ENCODE data around the gene BABAM2.
A peak's percentile ranks its signal among the peaks of the same experiment; 100 is the strongest.
"Not testable (repeated sequence)": the region's sequence is repeated elsewhere in the genome, so short reads cannot be mapped to it uniquely, and the experiment has no call there.

BABAM2 gene

DNA sequence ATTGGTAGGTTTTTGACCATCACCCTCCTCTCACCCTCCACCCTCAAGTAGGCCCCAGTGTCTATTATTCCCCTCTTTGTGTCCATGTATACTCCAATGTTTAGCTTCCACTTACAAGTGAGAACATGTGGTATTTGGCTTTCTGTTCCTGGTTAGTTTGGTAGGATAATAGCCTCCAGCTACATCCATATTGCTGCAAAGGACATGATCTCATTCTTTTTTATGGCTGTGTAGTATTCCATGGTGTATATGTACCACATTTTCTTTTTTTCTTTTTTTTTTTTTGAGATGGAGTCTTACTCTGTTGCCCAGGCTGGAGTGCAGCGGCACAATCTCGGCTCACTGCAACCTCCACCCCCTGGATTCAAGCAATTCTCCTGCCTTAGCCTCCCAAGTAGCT lies 88.2 kb downstream of the BABAM2 start:
- DNase-seq (ENCODE audit: low spot score), result not testable (repeated sequence)

DNA sequence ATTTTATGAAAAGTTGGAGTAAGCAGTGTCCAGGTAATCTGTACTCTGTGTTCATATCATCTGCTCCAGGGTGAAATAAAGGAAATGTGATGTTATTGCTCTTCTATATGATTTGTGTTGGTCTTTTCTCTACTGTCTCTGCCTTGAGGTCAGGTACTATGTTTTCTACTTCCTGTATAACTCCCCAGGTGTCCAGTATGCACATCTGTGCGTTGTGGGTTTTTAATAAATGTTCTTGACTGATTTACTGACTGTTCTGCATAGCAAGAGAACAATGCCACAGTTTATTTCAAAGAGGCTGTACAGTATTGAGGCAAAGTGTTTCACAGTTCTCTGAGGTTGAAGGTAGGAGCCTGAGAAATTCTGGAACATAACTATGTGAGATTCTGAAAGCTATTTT lies 89.7 kb downstream of the BABAM2 start:
- DNase-seq (ENCODE audit: low spot score), result no peak

DNA sequence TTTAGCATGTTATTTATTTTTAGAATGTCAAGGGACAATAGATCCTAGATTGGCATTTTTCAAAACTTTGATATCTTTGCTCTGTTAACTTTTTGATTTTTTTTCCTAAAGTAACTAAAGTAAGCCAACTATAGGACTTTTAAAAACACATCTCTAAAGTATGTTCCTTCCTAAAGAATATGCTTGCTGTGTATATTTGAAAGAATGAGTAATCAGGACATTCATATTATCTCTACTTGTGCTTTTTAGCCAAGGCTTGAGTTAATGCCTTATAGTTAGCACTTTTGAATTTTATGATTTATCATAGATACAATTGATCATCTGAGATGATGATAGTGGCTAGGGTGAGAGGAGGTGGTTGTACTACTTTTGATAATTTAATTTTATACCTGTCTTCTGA lies 93.6 kb downstream of the BABAM2 start:
- DNase-seq (ENCODE audit: low spot score), result no peak

DNA sequence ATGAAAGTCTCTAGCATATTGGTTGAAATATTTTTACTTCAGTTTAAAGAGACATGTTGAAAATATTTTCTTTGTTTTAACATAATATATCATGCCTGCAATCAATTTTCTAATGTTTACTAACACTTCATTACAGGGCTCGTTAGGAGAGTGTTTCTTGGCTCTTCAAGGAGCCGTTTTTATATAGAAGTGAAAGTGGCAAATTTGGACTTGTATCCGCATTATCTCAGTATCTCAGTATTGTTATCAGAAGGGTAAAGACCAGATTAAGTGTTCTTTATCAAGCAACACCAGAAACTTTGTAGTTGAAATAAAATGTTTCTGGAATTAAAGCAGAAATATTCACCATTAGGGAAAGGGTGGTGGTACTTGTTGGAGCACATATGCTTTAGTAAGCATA lies 97.8 kb downstream of the BABAM2 start:
- no peak for DNase-seq (ENCODE audit: low spot score)

DNA sequence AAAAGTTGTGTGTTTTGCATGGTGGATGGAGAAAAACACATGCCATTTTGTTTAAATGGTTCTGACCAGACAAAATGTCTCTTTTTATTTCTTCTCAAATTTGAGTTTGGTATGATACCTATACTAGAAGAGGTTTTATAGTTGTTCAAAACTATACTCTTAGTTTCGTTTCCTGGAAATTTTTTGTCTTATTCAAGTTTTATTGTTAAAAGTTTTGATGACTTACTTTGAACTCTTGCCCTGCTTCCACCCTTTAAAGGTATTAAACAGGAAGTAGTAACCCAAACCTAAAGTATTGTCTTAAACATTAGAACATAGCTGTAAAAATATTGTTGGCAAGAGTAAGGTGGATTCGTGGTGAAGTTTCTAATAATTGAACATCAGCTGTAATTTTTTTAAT lies 98.2 kb downstream of the BABAM2 start:
- no peak for DNase-seq (ENCODE audit: low spot score)

DNA sequence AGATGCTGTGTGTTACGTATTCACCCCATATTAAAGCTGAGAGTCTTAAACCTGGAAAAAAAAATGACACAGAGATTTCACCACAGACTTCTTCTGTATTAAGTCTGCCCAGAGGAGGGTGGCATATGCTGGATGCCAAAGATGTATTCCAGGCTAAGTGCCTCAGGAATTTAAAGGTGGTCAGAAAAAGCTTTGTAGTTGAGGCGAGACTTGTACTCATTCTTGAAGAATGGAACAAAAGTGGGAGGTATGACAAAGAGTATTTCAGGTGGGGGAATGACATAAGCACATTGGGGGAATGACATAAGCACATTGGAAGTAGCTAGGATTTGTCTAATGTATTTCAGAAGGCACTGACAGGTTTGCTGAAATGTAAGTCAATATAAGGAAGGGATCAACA lies 98.6 kb downstream of the BABAM2 start:
- no peak for DNase-seq (ENCODE audit: low spot score)

DNA sequence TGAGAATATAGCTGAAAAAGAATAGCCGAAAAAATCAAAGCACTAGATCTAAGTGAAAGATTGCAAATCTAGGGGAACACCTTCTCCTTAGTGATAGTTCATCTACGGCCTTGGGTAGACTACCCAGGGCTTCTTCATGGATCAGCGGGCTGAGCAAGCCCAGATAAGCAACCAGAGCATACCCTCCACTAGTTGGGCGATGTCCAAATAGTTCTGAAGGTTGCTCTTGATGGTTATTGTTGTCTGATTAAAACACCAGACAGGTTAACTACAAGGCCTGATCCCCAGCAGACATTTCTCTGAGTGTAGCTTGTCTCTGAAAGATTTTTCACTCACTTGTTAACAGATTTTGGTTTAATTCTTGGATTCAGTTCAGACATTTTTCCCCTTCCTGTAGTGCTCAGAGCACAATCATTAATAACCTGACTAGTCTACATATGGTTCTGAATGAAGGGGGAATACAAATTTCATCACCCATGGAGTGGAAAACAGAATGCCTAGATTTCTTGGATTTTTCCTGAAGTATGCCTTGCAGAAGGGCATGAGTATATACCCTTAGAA lies 99.6 kb downstream of the BABAM2 start:
- no peak for DNase-seq (ENCODE audit: low spot score)

DNA sequence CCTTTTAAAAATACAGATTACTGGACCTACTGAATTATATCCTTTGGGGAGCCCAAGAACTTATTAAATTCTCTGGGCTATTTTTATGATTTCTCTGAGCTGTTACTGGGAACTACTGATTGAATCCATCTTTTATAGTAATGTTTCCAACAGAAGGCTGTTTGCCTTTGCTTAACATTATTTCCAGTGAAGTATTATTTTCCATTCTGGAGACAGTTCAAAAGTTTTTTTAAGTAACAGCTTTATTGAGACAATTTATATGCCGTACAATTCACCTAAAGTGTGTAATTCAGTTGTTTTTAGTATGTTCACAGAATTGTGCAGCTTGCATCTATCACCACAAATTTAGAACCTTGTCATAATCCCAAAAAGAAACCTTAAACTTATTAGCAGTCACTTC lies 100.6 kb downstream of the BABAM2 start:
- DNase-seq (ENCODE audit: low spot score), result no peak

DNA sequence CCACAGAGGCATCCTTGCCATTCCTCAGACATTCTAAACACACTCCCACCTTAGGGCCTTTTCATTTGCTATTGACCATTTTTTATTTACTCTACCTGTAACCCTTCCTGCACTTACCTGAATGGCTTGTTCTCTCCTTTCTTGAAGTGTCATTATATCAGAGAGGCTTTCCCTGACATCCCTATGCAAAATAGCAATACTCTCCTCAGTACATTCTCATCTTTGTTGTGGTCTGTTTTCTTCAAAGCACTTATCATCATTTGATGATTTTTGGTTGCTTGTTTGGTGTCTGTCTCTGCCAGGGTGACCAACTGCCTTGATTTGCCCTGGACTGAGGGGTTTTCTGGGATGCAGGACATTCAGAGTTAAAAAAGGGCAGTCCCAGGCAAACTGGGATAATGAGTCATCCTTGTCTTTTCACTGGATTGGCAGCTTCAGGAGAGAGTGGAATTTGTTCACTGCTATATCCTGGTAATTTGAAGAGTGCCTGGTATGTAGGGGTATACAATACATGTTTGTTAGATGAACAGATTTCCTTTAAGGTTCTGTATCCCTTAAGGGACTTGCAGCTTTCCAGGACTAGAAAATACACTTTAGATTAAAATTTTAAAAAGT lies 102.4 kb downstream of the BABAM2 start:
- no peak for DNase-seq (ENCODE audit: low spot score)

DNA sequence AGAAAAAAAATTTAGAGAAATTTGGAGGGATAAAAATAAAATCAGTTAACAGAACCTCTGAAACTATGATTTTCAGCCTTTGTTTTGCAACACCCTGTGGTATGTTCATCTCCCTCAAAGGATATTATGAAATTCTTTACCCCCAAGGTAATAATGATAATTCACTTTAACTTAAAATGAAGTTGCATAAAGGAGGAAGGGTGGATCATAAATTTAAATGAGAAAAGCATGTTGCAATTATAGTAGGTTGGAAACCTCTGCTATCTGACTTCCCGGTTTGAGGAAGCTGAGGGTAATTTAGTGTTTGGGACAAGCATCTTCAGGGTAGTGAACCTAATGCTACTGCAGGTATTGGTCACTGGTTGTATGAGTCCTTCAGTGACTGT lies 102.9 kb downstream of the BABAM2 start:
- no peak for DNase-seq (ENCODE audit: low spot score)

DNA sequence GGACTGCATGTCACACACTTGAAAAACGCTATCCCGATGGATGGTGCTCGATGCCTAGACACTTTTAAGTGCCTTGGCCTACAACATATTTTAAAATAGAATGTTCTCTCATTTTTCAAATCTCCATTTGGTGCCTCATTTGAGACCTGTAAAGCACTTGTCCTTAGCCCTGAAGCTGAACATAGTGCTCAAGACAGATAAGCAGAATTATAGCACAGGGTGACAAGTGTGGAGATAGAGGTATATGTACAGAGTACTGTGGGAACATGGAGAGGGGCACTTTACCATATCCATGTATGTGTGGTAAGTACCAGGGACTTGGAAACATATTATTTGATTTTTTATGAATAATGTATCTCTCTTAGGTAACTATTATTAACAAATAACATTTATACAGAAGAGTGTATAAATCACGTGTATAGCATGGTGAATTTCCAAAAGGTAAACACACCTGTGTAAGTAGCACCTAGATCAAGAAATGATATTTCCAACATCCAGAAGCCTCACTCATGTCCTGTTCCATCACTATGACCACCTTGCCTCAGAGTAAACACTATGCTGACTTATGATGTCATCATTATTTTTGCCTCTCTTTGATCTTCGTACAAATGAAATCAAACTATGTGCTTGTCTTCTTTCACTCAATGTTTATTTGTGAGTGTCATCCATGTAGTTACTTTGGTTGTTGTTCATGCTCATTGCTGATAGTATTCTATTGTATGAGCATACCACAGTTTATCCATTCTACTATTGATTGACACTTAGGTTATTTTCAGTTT lies 103.6 kb downstream of the BABAM2 start:
- DNase-seq (ENCODE audit: low spot score), result no peak

DNA sequence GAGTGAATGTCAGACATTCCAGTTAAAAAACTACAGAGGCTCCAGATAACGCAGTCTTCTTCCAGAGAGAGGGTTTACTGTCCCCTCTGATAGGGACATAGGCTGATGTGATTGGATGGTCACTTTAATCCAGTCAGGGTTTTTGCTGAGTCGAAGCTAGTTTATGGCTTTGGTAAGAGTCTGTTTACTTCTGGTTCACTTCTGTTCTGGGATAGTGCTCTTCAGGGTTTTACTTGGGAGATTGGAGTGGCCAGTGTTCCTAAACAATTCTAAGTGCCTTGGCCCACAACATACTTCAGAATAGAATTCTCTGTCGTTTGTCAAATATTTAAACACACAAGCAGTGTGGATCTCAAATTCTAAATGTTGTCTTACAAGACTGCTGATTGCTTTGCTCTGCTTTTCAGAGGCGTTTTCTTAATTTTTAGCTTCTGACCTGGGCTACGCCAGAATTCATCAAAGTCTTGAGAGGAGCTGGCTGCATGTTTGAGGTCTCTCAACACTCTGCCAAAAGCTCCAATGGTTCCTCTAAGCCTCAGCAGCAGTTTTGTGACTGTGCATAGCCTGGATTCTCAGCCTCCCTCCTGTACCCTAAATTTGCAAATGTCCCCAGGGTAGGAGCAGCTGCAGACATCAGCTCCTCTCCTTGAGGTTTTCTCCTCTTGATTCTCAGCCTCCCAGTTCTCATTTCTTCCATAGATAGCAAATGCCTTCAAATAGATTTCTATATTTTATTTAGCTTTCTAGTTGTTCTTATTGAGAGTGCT lies 105.8 kb downstream of the BABAM2 start:
- DNase-seq (ENCODE audit: low spot score), result no peak

DNA sequence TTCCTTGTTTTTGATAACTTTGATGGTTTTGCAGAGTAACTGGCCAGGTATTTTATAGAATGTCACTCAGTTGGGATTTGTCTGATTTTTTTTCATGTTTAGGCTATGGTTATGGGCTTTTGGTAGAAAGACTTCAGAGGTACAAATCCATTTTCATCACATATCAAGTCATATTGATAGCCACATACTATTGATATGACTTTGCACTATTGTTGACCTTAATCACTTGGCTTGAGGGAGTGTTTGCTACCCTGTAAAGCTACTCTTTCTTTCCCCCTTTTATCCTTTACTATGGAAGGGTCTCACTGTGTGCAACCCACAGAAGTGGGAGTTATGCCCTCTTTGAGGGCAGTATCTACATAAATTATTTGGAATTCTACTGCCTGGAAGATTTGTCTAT lies 109.8 kb downstream of the BABAM2 start:
- no peak for DNase-seq (ENCODE audit: low spot score)

DNA sequence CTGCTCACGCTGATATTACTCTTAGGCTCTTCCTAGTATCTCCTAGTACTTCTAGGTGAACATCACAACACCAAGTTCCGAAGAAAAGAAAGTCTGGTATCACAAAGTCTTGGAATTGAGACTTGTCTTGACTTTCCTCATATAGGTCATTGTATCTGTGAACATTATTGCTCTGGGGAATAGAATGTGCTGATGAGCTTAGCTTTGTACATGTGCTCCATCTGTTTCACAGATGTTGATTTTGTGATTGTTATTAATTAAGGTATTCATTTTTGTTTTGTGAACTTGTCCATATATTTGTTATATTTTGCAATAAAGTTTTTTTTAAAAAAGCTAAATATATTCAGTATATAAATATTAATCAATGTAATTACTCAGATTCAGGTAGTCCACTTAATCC lies 111.7 kb downstream of the BABAM2 start:
- DNase-seq (ENCODE audit: low spot score), result no peak

DNA sequence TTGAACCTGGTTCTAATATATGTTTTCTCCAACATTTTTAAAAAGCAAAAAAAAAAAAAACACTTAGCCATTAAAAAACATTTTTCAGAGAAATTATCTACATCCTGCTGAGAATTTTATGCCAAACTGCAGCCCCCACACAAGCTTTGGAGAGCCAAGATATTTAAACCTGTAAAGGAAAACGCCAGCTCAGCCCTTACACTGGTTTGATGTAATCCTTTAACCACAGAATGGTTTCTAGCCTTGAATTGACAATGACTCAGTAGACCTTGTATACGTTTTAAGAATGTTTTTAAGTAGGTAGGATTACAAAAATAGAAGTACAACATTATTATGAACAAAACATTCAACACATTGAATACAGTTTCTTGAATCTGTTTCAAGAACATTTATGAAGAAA lies 113.6 kb downstream of the BABAM2 start:
- DNase-seq (ENCODE audit: low spot score), result peak; percentile 7

DNA sequence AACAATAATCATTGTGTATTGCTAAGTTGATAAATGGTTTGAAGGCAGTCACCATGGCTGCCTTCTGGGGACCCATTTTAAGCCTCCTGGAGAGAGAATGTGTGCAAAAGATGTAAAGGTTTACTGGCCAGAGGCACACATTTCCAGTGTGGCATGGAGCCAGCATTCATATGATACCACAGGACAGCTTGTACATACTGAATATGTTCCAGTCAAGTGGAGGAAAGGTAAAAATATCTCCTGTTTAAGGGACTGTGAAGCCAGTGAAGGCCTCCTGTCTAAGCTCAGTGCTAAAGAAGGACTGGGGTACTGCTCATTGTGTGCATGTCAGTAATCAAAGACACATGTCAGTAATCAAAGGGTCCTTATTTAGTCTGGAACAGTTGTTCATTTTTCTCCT lies 119.2 kb downstream of the BABAM2 start:
- DNase-seq (ENCODE audit: low spot score), result no peak

DNA sequence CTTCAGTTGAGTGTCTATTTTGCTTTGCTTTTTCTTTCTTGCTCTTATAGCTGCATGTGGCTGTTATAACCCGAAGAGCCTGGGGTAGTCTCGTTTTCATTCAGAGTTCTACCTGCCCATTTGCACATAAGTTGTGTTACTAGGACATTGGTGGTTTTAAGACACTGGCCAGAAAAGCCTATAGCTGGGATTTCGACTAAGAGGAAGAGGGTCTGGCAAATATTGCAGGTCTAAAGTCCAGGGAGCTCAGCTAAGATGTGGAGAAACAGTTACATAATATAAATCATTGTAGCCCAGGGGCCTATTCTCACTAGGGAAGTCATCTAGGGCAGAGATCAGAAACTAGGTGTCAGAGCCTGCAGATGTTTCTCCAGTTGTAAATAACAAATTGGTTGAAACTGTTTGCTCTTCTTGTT lies 120.8 kb downstream of the BABAM2 start:
- no peak for DNase-seq (ENCODE audit: low spot score)

DNA sequence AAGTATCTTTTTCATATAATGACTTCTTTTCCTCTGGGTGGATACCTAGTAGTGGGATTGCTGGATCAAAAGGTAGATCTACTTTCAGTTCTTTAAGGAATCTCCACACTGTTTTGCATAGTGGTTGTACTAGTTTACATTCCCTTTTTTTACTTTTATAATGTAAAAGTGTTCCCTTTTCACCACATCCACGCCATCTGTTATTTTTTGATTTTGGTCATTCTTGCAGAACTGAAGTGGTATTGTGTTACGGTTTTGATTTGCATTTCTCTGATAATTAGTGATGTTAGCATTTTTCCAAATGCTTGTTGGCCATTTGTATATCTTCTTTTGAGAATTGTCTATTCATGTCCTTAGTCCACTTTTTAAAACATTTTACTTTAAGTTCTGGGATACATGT lies 127.9 kb downstream of the BABAM2 start:
- DNase-seq (ENCODE audit: low spot score), result not testable (repeated sequence)

DNA sequence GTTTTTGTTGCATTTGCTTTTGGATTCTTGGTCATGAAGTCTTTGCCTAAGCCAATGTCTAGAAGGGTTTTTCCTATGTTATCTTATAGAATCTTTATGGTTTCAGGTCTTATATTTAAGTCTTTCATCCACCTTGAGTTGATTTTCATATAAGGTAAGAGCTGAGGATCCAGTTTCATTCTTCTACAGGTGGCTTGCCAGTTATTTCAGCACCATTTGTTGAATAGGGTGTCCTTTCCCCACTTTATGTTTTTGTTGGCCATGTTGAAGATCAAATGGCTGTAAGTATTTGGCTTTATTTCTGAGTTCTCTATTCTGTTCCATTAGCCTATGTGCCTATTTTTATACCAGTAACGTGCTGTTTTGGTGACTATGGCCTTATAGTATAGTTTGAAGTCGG lies 129.0 kb downstream of the BABAM2 start:
- not testable (repeated sequence) for DNase-seq (ENCODE audit: low spot score)

DNA sequence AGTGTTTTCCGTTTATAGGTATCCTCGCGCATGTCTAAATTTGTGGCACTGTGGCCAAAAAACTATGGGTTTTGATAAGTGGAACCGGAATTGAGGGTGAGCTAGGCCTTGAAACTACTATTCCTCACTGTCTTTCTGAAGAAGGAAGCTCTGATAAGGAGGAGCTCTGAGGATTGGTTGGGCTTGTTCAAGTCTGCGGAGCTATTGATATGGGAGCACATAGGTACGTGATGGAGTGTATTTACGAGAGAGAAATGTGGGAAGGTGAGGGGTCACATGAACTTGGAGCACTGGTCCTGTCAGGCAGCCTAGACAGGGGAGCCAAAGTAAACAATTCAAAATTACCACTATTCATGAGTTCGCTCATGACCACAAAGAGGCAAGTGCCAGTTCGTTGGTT lies 131.4 kb downstream of the BABAM2 start:
- no peak for DNase-seq (ENCODE audit: low spot score)

DNA sequence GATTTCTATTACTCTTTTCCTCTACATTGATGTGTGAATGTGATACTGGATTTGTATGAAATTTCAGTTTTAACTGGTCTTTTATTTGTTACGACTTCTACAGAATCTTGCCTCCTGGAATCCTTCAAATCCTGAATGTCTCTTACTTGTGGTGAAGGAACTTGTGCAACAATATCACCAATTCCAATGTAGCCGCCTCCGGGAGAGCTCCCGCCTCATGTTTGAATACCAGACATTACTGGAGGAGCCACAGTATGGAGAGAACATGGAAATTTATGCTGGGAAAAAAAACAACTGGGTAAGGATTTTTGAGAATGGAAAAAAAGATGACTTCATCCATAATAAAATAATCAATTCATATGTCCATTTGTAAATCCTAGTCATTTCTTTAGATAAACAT lies 134.6 kb downstream of the BABAM2 start:
- DNase-seq (ENCODE audit: low spot score), result no peak

DNA sequence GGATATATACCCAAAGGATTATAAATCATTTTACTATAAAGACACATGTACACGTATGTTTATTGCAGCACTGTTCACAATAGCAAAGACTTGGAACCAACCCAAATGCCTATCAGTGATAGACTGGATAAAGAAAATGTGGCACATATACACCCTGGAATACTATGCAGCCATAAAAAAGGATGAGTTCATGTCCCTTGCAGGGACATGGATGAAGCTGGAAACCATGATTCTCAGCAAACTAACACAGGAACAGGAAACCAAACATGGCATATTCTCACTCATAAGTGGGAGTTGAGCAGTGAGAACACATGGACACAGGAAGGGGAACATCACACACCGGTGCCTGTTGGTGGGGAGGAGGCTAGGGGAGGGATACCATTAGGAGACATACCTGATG lies 135.7 kb downstream of the BABAM2 start:
- not testable (repeated sequence) for DNase-seq (ENCODE audit: low spot score)

DNA sequence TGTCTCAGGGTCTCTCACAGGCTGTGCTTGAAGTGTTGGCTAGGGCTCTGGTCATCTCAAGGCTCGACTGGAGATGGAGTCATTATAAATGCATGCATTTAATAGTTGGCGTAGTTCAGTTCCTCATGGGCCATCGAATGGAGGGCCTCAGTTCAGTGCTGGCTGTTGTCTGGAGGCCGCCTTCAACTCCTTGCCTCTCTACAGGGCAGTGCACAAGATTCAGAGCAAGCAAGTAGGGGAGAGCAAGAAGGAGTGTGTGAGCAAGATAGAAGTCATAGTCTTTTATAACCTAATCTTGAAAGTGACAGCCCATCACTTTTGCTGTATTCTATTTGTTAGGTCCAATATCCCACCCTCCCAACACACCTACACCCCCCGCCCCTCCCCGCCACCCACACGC lies 137.5 kb downstream of the BABAM2 start:
- DNase-seq (ENCODE audit: low spot score), result no peak
